GM13976 (cell line): ENCODE results near the gene HAGH.

ENCODE experiments used
- DNase-seq: peaks from one replicate; pipeline ENCODE4 v3.0.0; 2012; ENCODE audit warnings: low spot score
- in situ Hi-C: fragments of 300-500 bp; cut with MboI; formaldehyde crosslinking; loops from one replicate; pipeline ENCODE4 v1.12.0; 2022; ENCODE audit warnings: low sequenced_read_pairs, mixed read lengths, inconsistent platforms; ENCODE audit not compliant: unreplicated experiment
- TF ChIP-seq, protein P1 (sequence below): IDR thresholded peaks from 2 replicates; pipeline ENCODE4 v1.5.1; 2012; ENCODE audit warnings: borderline replicate concordance, mild to moderate bottlenecking; ENCODE audit not compliant: insufficient read depth; ENCODE audit errors: extremely low read depth, missing control alignments, control extremely low read depth

Gene HAGH

DNA sequence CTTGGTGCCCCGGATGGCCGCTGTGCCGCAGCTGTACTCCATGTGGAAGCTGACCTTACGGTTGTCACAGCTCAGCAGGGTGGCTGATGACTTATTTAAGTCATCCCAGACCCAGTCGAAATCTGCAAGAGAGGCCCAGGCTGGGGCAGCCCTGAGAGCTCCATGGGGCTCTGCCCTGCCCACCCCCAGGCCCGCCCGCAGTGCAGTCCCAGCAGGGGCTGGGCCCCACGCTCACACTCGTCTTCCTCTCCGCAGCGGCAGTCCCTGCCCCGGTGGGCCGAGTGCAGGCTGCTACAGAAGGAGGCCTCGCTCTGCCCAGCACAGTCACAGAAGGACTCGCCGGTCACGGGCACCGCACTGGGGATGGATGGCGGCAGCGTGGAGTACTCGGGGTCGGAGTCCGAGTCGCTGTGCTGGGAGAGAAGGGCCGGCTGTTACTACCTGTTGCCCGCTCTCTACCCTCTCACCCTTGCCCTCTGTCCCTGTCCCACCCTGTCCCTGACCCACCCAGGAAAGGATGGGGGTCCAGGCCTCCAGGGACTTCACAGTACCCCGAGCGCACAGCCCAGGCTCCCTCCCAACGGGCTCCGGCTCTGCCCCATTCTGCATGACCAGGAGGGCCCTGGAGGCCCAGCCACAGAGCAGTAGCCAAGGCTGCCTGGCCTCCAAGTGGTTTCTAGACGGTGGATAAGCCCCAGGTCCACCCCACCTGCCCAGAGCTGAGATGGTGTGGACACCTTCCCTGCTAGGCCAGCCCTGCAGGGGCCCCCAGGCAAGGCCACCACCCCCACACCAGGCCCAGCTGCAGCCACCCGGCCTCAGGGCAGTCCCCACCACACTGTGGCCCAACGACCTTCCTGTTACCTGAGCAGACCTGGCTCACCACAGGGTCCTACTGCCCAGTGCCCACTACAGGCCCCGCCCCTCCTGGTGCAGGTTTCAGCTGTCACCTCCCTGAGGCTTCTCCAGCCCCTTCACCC lies 48.1 kb downstream of the HAGH start:
- TF ChIP-seq, protein P1, sequence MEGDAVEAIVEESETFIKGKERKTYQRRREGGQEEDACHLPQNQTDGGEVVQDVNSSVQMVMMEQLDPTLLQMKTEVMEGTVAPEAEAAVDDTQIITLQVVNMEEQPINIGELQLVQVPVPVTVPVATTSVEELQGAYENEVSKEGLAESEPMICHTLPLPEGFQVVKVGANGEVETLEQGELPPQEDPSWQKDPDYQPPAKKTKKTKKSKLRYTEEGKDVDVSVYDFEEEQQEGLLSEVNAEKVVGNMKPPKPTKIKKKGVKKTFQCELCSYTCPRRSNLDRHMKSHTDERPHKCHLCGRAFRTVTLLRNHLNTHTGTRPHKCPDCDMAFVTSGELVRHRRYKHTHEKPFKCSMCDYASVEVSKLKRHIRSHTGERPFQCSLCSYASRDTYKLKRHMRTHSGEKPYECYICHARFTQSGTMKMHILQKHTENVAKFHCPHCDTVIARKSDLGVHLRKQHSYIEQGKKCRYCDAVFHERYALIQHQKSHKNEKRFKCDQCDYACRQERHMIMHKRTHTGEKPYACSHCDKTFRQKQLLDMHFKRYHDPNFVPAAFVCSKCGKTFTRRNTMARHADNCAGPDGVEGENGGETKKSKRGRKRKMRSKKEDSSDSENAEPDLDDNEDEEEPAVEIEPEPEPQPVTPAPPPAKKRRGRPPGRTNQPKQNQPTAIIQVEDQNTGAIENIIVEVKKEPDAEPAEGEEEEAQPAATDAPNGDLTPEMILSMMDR = no peak
- no peak for DNase-seq
- in situ Hi-C loops = no loop called here

DNA sequence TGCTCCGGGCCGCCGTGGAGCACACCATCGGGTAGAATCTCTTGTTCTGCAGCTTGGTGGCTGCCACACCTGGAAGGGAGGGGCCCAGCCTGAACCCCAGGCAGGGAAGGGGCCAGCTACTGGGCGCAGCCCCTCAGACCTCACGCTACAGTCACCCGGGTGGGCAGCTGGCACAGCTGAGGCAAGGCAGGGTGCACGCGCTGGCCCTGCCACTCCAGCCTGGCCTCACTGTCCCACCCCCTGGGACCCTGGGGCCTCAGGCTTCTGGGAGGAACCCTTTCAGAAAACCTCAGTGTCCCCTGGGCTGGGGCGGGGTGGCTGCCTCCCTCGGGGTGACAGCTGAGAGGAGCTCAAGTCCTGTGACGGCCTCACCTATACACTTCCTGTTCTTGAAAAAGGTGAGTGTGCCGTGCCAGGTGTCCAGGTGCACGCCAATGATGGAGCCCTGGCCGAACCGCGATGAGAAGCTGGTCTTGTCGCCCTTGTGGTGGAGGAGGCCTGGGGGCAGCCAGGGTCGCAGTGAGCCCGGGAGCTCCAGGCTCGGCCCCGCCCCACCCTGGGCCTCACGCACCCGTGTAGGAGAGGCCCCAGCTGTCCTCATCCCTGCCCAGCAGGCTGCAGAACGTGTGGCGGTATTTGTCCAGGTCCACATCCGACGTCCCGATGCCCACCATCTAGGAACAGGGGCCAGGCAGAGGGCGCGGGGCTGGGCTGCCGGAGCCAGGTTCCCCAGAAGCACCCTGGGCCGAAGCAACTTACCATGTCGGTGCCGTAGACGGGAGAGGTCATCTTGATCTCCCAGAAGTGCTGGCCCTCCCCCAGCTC lies 49.0 kb downstream of the HAGH start:
- in situ Hi-C loops = no loop called here
- TF ChIP-seq, protein P1 = no peak
- no peak for DNase-seq

DNA sequence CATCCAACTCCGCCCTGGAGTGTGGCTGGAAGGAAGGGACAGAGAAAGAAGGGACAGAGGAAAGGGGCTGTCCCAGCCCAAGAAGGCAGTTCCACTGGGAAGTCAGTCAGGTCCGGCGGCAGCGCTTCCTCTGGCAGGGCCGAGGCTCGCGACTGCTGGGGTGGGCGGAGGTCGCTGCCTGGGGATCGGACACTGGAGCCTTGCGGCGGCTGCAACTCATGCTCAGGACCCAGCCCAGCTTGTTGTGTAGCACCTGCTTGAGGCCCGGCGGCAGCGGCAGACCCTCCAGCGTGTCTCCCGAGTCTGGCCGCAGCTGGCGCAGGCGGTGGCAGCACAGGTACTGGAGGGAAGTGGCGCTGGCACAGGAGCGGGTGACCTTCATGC lies 49.6 kb downstream of the HAGH start:
- in situ Hi-C loops = no loop called here
- TF ChIP-seq, protein P1 = no peak
- DNase-seq = no peak

DNA sequence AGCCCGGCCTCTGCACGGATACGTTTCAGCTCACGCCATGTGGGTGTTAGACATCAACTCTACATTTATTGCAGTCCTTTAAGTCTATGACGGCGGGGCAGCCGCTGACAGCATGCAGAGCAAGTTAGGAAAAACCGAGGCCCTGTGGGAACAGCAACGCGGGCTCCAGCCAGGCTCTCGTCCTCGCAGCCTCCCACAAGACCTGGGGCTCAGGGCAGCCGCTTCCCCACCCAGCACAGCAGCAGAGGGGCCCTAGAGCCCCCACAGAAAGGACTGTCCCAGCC lies 50.0 kb downstream of the HAGH start:
- in situ Hi-C loops = no loop called here
- no peak for DNase-seq
- TF ChIP-seq, protein P1 = no peak

DNA sequence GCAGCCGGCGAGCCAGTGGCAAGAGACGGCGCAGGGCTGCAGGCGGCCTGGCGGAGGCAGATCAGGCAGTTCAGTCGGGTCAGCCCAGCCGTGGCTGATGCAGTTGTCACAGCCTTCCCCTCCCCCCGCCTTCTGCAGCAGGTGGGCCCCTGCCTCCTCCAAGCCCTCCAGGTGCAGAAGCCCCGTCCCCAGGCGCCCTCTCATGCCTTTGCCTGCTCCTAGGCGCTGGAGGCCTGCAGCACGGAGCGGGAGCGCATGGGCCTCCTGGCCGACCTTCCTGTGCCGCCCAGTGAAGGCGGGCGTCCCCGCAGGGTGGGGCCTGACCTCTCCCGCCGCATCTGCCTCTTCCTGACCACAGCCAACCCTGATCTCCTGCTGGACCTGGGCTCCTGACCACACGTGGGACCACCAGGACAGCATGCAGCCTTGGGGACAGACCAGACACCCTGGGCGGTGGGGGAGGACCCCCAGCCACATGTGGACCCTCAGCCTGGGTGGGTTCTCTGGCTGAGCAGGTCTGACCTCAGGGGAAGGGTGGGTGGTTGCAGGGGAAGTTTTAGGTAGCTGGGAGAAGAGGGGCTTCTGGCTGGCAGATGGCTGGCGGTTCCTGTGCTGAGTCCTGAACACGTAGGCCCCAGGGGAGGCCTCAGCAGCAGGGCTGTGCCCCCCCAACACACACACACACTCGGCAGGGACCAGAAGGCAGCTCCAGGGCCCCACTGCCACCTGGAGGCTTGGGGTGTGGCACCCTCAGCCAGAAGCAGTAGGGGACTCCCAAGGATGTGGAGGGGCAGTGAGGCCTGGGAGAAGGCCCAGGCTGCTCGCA lies 50.6 kb downstream of the HAGH start:
- DNase-seq = no peak
- in situ Hi-C loops = no loop called here
- TF ChIP-seq, protein P1 = no peak

DNA sequence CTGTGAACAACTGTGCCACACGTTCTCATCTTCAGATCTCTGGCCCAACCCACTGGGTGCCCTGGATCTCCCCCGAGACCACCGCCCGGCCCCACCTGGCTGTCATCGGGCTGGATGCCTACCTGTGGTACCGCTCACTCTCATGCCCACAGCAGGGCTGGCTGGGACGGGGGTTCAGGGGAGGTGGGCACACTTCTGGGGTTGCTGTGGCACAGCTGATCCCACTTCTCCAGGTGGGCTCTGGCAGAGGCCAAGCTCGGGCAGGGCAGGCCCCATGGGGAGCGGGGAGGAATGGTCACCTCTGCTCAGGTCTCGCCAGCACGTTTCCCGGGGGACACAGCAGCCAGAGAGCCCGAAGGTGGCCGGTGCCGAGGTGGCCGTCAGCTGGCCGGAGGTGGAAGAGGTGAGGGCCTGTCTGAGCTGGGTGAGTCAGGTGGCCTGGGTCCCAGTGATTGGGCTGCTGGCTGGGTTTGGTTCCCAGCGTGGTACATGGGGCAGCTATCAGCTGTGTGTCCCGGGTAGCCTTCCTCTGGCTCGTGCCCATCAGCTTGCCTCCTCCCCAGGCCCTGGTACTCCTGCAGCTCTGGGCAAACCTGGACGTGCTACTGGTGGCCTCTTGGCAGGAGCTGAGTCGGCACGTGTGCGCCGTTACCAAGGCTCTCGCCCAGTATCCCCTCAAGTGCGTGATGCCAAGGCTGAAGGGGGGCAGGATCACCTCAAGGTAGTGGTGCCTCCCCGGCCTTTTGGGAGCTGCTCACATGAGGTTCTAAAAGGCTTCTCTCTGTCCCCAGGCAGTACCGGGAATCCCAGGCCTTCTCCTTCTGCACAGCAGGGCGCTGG lies 51.4 kb downstream of the HAGH start:
- DNase-seq = no peak
- TF ChIP-seq, protein P1 = no peak
- in situ Hi-C loops = no loop called here
